Neuronal stem cell (in vitro differentiated cells): ENCODE results near the gene RPS19BP1.

Experiments used
- DNase-seq: peaks from one replicate; pipeline ENCODE4 v3.0.0-alpha.2; 2013; ENCODE audit warnings: low spot score
- H2AFZ ChIP-seq: one replicate; pipeline ENCODE4 v1.6.1; 2013; ENCODE audit warnings: mild to moderate bottlenecking, low read length, inconsistent platforms
- H2AK5ac ChIP-seq: 2 replicates; pipeline ENCODE4 v1.6.1; 2013; ENCODE audit warnings: low read depth, mild to moderate bottlenecking, inconsistent platforms, low read length, moderate library complexity, mixed read lengths
- H2BK120ac ChIP-seq: 2 replicates; pipeline ENCODE4 v1.6.1; 2013; ENCODE audit warnings: low read depth, mild to moderate bottlenecking, inconsistent platforms, low read length, moderate library complexity, mixed read lengths
- H2BK12ac ChIP-seq: one replicate; pipeline ENCODE4 v1.6.1; 2013; ENCODE audit warnings: low read length, inconsistent platforms
- H2BK15ac ChIP-seq: 2 replicates; pipeline ENCODE4 v1.6.1; 2013; ENCODE audit warnings: mild to moderate bottlenecking, low read length, inconsistent platforms, mixed read lengths
- H2BK5ac ChIP-seq: one replicate; pipeline ENCODE4 v1.6.1; 2013; ENCODE audit warnings: inconsistent platforms, mild to moderate bottlenecking, low read length, moderate library complexity
- H3K14ac ChIP-seq: one replicate; pipeline ENCODE4 v1.6.1; 2013; ENCODE audit warnings: low read length, inconsistent platforms
- H3K18ac ChIP-seq: 2 replicates; pipeline ENCODE4 v1.6.1; 2013; ENCODE audit warnings: low read length, inconsistent platforms
- H3K23ac ChIP-seq: 2 replicates; pipeline ENCODE4 v1.6.1; 2013; ENCODE audit warnings: low read depth, mild to moderate bottlenecking, mixed read lengths, low read length, inconsistent platforms; ENCODE audit not compliant: poor library complexity
- H3K27ac ChIP-seq: replicated peaks from 3 replicates; pipeline ENCODE4 v1.5.1; 2013; ENCODE audit warnings: low read length, inconsistent platforms
- H3K27me3 ChIP-seq, 3 experiments: 2 replicates each; pipeline ENCODE4 v1.6.1; 2013; ENCODE audit warnings: low read length in 3 of 3, mild to moderate bottlenecking in 2 of 3, inconsistent platforms in 1 of 3, low read depth in 1 of 3, mixed read lengths in 1 of 3, moderate library complexity in 1 of 3; ENCODE audit not compliant: control insufficient read depth in 3 of 3, insufficient read depth in 3 of 3
- H3K36me3 ChIP-seq, 2 donors: replicated peaks in 1 of 2; 2 replicates each; pipeline ENCODE4 v1.6.1; 2013; ENCODE audit warnings: low read length in 2 of 2; ENCODE audit not compliant: control insufficient read depth in 2 of 2, insufficient read depth in 2 of 2
- H3K4ac ChIP-seq: 2 replicates; pipeline ENCODE4 v1.6.1; 2013; ENCODE audit warnings: inconsistent platforms, mild to moderate bottlenecking, low read length, moderate library complexity
- H3K4me1 ChIP-seq, 2 donors: 1 replicate in 1 of 2; 2 replicates in 1 of 2; pipeline ENCODE4 v1.6.1; 2013; ENCODE audit warnings: low read length in 2 of 2, low read depth in 1 of 2; ENCODE audit not compliant: control insufficient read depth in 2 of 2, insufficient read depth in 1 of 2
- H3K4me2 ChIP-seq: one replicate; pipeline ENCODE4 v1.6.1; 2013; ENCODE audit warnings: mild to moderate bottlenecking, low read length, inconsistent platforms; ENCODE audit not compliant: insufficient read depth, poor library complexity, severe bottlenecking
- H3K4me3 ChIP-seq, 2 donors: 2 replicates each; pipeline ENCODE4 v1.5.1; 2013; ENCODE audit warnings: low read length in 2 of 2, mild to moderate bottlenecking in 2 of 2, inconsistent platforms in 1 of 2, moderate library complexity in 1 of 2
- H3K79me1 ChIP-seq: one replicate; pipeline ENCODE4 v1.6.1; 2013; ENCODE audit warnings: low read depth, mild to moderate bottlenecking, inconsistent platforms, low read length, moderate library complexity
- H3K9ac ChIP-seq: one replicate; pipeline ENCODE4 v1.6.1; 2013; ENCODE audit warnings: mild to moderate bottlenecking, low read depth, low read length, inconsistent platforms; ENCODE audit not compliant: poor library complexity
- H3K9me3 ChIP-seq, 2 donors: replicated peaks in 1 of 2; 2 replicates each; pipeline versions ENCODE3 to v1.6.1; 2013; ENCODE audit warnings: low read length in 2 of 2, mild to moderate bottlenecking in 2 of 2, inconsistent platforms in 1 of 2, low read depth in 1 of 2, mixed read lengths in 1 of 2, moderate library complexity in 1 of 2; ENCODE audit not compliant: control insufficient read depth in 2 of 2, insufficient read depth in 1 of 2
- H4K8ac ChIP-seq: one replicate; pipeline ENCODE4 v1.6.1; 2013; ENCODE audit warnings: low read depth, mild to moderate bottlenecking, inconsistent platforms, low read length, moderate library complexity
- H4K91ac ChIP-seq: one replicate; pipeline ENCODE4 v1.6.1; 2013; ENCODE audit warnings: low read length, low read depth, mild to moderate bottlenecking, inconsistent platforms; ENCODE audit not compliant: poor library complexity
- WGBS, 2 donors: extraction: QIAGEN DNeasy Blood & Tissue Kit; methylation state at CpG; one replicate each; pipeline ENCODE4 v1.1.7; 2013; ENCODE audit warnings: missing lambda C conversion rate in 2 of 2, mixed read lengths in 1 of 2; ENCODE audit not compliant: insufficient read length in 2 of 2, insufficient replicate concordance in 1 of 2; ENCODE audit errors: extremely low coverage in 2 of 2; 5-methylcytosine and 5-hydroxymethylcytosine counted together

Gene RPS19BP1

GRCh38 chr22:39492186-39492585 lies 40.4 kb downstream of the RPS19BP1 start:
- Histone ChIP-seq H2AFZ (no peak overlapping the region), H3K9ac (no peak overlapping the region), H3K23ac (no peak overlapping the region), H3K79me1 (peaks cover 1% of the 10 kb centered on the region), H3K27ac (no peak overlapping the region), H3K9me3 (no peaks in the 10 kb centered on the region), H2AK5ac (no peak overlapping the region), H4K91ac (no peak overlapping the region), H3K4ac (no peak overlapping the region), H3K14ac (no peak overlapping the region), H4K8ac (no peak overlapping the region), H3K4me1 (peaks cover 0 to 2% of the 10 kb centered on the region in 2 donors), H2BK120ac (no peak overlapping the region), H3K18ac (no peak overlapping the region), H3K36me3 (peaks cover 0 to 15% of the 10 kb centered on the region in 2 donors), H3K4me2 (no peak overlapping the region), H2BK15ac (no peak overlapping the region), H3K4me3 (no peak overlapping the region), H2BK12ac (no peak overlapping the region), H2BK5ac (no peak overlapping the region), H3K27me3 (no peaks in the 10 kb centered on the region)
- DNase-seq, result no peak
- no CpG with 5 or more reads among the region's 3 CpGs for WGBS, 2 donors

DNA sequence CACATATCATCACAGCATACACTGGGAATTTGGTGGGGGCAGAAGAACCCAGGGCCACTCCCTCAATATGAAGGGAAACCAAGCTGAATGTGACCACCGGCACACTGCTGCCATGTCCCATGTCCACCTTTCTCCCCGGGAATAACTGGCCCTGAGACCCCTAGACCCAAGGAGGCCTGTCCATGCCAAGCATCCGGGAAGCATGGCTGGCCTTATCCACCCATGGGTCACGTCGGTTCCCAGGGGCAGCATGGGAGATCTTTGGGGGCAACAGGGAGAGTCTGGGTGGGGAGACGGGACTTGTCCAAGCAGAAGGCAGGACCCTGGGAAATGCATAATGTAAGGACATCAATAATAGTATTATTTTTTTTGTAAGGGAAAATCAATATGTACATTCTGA lies 40.9 kb downstream of the RPS19BP1 start:
- WGBS, 2 donors, result no CpG with 5 or more reads among the region's 6 CpGs

GRCh38 chr22:39490966-39491680 lies 41.4 kb downstream of the RPS19BP1 start:
- no CpG with 5 or more reads among the region's 9 CpGs for WGBS, 2 donors
- Histone ChIP-seq H2BK120ac (no peak overlapping the region), H4K91ac (peak overlapping the region; percentile 68), H3K23ac (no peak overlapping the region), H3K27ac (no peak overlapping the region), H3K9ac (no peak overlapping the region), H2BK12ac (no peak overlapping the region), H2BK5ac (no peak overlapping the region), H3K4me3 (peak overlapping the region in 1 of 2 donors; percentile 18), H2AFZ (no peak overlapping the region), H3K18ac (no peak overlapping the region), H4K8ac (no peak overlapping the region), H3K9me3 (no peaks in the 10 kb centered on the region), H3K4me2 (no peak overlapping the region), H3K4ac (no peak overlapping the region), H2AK5ac (peak overlapping the region; percentile 13), H3K4me1 (peaks cover 0 to 2% of the 10 kb centered on the region in 2 donors), H3K36me3 (peaks cover 0 to 16% of the 10 kb centered on the region in 2 donors), H2BK15ac (no peak overlapping the region), H3K79me1 (peaks cover 1% of the 10 kb centered on the region), H3K27me3 (no peaks in the 10 kb centered on the region), H3K14ac (no peak overlapping the region)
- DNase-seq, result no peak

More for the DNA sequence above, 40.9 kb downstream of the RPS19BP1 start:
- no peak overlapping the region for H3K23ac ChIP-seq
- peaks cover 0 to 16% of the 10 kb centered on the region in 2 donors for H3K36me3 ChIP-seq
- no peaks in the 10 kb centered on the region for H3K27me3 ChIP-seq
- H2AFZ ChIP-seq, result no peak overlapping the region
- H4K91ac ChIP-seq, result no peak overlapping the region
- peaks cover 1% of the 10 kb centered on the region for H3K79me1 ChIP-seq
- H3K9me3 ChIP-seq, result no peaks in the 10 kb centered on the region
- no peak overlapping the region for H3K14ac ChIP-seq
- peaks cover 0 to 3% of the 10 kb centered on the region in 2 donors for H3K4me1 ChIP-seq
- H2BK12ac ChIP-seq, result no peak overlapping the region
- no peak overlapping the region for H3K4me3 ChIP-seq
- DNase-seq, result no peak
- H3K18ac ChIP-seq, result no peak overlapping the region
- no peak overlapping the region for H3K4me2 ChIP-seq
- H3K4ac ChIP-seq, result no peak overlapping the region
- no peak overlapping the region for H3K27ac ChIP-seq
- no peak overlapping the region for H2BK120ac ChIP-seq
- no peak overlapping the region for H2AK5ac ChIP-seq
- H3K9ac ChIP-seq, result no peak overlapping the region
- no peak overlapping the region for H2BK15ac ChIP-seq
- no peak overlapping the region for H2BK5ac ChIP-seq
- no peak overlapping the region for H4K8ac ChIP-seq

- H3K27ac ChIP-seq, result no peak overlapping the region
- peaks cover 0 to 2% of the 10 kb centered on the region in 2 donors for H3K4me1 ChIP-seq
- no peaks in the 10 kb centered on the region for H3K27me3 ChIP-seq
- H4K8ac ChIP-seq, result peak overlapping the region; percentile 7
- peak; percentile 56 for DNase-seq
- peaks cover 1% of the 10 kb centered on the region for H3K79me1 ChIP-seq
- H3K4me3 ChIP-seq, result no peak overlapping the region
- no peak overlapping the region for H2BK120ac ChIP-seq
- H3K9ac ChIP-seq, result no peak overlapping the region
- no peak overlapping the region for H2BK5ac ChIP-seq
- H3K9me3 ChIP-seq, result no peaks in the 10 kb centered on the region
- no peak overlapping the region for H2BK12ac ChIP-seq
- no peak overlapping the region for H2BK15ac ChIP-seq
- no peak overlapping the region for H3K4ac ChIP-seq
- no peak overlapping the region for H3K23ac ChIP-seq
- H2AFZ ChIP-seq, result peak overlapping the region; percentile 51
- H4K91ac ChIP-seq, result no peak overlapping the region
- H3K4me2 ChIP-seq, result no peak overlapping the region
- H3K18ac ChIP-seq, result no peak overlapping the region
- H2AK5ac ChIP-seq, result no peak overlapping the region
- H3K36me3 ChIP-seq, result peaks cover 0 to 16% of the 10 kb centered on the region in 2 donors
- H3K14ac ChIP-seq, result no peak overlapping the region
- no CpG with 5 or more reads among the region's 13 CpGs for WGBS, 2 donors
Measured at GRCh38 chr22:39490135-39490798, 42.3 kb downstream of the RPS19BP1 start.
